Activated CD8-positive, alpha-beta memory T cell treated with anti-CD3 and anti-CD28 coated beads for 36 hours (primary cell): ENCODE measurements around the gene IL6ST. TPM values are rescaled to one million over a fixed set of nuclear protein-coding genes. Genes with fewer than 3 reads are reported as not detected.

Experiments
- CTCF ChIA-PET: fragments of 350-600 bp; sonication (Branson Sonifier 250); formaldehyde crosslinking; loops from one replicate; lab custom pipeline; 2021; ENCODE audit warnings: antibody characterized with exemption; lab: Charles Lee
- POLR2A ChIA-PET: fragments of 350-600 bp; sonication (Branson Sonifier 250); formaldehyde crosslinking; loops from one replicate; lab custom pipeline; 2021; ENCODE audit warnings: antibody characterized with exemption; lab: Charles Lee
- total RNA-seq, 2 experiments: library from RNA; stranded (reverse); gene quantifications; one replicate each; pipeline ENCODE4 v1.2.3, GENCODE V29; 2021

Gene IL6ST
- total RNA-seq, 2 experiments from 2014 or later = 43.9 to 48.7 TPM

DNA sequence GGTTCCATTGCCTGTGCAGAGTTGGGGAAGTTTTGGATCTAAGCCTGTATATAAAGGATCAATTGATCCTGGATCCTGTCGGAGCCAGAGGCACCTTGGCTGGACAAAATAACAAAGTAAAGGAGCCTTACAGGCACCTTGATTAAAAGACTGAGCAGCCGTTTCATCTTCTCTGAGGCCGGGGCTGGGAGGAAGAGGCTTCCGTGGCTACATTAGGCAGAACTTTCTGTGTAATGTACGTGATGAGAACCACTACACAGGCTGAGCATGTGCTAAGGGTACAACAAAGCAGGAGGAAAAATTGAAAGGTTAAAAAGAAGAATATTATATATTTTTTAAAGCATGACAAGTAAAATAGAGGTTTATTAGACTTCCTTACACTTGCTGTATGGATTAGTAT is 106.6 kb downstream of the IL6ST start:
- ChIA-PET POLR2A (interaction anchor here (1.0 kb wide), 1 partner anchor 9 kb away, joined by 4 read pairs; no protein-coding TSS in a partner anchor), CTCF (no interaction called here)

DNA sequence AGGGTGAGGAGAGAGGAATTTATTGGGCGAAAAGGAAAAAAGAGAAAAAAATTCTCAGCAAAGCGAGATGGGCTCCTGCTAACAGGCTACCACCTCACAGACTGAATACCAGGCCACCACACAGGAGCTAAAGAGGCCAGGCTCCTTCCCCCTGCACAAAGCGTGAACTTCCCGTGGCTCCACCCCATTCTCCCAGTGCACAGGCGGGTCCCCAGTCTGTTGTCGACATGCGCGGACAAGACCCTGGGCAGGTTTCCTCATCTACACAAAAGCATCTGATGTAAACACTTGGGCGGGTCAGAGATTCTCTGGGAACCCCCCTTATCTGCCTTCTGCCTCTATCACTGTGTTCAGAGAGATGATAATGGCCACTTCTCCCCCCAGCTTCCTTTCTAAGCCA is 109.4 kb downstream of the IL6ST start:
- CTCF ChIA-PET = no interaction called here
- POLR2A ChIA-PET = no interaction called here

Other genes with a start within 250 kb of the IL6ST start
- not detected for gene IL31RA, start 143.6 kb downstream of the IL6ST start, total RNA-seq
- not detected for gene ANKRD55, start 238.4 kb upstream of the IL6ST start, total RNA-seq